GM13976 (cell line): Measurements from ENCODE around the gene HSD3B1.
"Not testable (repeated sequence)": the region's sequence is repeated elsewhere in the genome, so short reads cannot be mapped to it uniquely, and the experiment has no call there.

ENCODE experiments used
- DNase-seq: peaks from one replicate; pipeline ENCODE4 v3.0.0; 2012; ENCODE audit warnings: low spot score
- in situ Hi-C: fragments of 300-500 bp; cut with MboI; formaldehyde crosslinking; loops from one replicate; pipeline ENCODE4 v1.12.0; 2022; ENCODE audit warnings: low sequenced_read_pairs, mixed read lengths, inconsistent platforms; ENCODE audit not compliant: unreplicated experiment
- TF ChIP-seq, protein P1 (sequence below): IDR thresholded peaks from 2 replicates; pipeline ENCODE4 v1.5.1; 2012; ENCODE audit warnings: borderline replicate concordance, mild to moderate bottlenecking; ENCODE audit not compliant: insufficient read depth; ENCODE audit errors: extremely low read depth, missing control alignments, control extremely low read depth

Gene HSD3B1

DNA sequence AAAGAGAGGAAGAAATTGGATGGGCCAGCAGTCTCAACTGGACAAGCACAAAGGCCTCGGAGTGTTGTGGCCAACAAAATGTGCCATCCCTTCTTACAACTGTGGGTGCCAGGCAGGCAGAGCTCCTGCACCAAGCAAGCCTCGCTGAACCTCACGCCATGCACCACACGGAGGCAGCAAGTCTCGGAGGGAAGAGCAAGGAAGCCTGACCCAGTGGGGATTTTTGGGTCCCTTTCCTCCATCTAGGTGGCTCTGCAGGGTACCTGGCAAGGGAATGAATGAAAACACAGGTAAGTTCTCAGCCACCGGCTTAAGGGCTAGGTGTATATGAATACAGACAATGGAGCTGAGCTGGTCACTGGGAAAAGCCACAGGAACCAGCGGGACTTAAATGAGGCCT lies 40.8 kb downstream of the HSD3B1 start:
- TF ChIP-seq, protein P1, sequence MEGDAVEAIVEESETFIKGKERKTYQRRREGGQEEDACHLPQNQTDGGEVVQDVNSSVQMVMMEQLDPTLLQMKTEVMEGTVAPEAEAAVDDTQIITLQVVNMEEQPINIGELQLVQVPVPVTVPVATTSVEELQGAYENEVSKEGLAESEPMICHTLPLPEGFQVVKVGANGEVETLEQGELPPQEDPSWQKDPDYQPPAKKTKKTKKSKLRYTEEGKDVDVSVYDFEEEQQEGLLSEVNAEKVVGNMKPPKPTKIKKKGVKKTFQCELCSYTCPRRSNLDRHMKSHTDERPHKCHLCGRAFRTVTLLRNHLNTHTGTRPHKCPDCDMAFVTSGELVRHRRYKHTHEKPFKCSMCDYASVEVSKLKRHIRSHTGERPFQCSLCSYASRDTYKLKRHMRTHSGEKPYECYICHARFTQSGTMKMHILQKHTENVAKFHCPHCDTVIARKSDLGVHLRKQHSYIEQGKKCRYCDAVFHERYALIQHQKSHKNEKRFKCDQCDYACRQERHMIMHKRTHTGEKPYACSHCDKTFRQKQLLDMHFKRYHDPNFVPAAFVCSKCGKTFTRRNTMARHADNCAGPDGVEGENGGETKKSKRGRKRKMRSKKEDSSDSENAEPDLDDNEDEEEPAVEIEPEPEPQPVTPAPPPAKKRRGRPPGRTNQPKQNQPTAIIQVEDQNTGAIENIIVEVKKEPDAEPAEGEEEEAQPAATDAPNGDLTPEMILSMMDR: no peak
- DNase-seq: no peak
- in situ Hi-C loops: loop anchor here (25.0 kb wide), 1 partner anchor 139 kb away; no protein-coding TSS in a partner anchor

DNA sequence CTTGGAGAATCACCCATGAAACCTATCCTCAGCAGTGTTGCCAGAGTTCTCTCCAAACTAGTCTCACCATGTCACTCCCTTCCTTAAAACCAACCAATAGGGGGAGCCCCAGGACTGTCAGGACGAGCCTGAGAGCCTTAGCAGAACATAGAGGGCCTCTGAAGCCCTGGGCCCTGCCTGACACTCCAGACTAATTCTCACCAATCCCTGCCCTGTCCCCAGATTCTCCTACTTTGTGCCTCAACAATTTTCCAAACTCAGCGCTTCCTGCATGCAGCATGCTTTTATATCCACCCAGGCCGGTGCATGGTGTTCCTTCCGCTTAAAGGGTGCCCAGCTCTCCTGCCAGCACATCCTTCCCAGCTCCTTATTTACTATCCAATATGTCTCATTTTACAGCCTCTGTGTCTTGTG lies 42.7 kb downstream of the HSD3B1 start:
- in situ Hi-C loops: loop anchor here (10.0 to 25.0 kb wide), 2 partner anchors 55 to 138 kb away; no protein-coding TSS in a partner anchor
- TF ChIP-seq, protein P1: peak; percentile 53
- DNase-seq: peak; percentile 20

DNA sequence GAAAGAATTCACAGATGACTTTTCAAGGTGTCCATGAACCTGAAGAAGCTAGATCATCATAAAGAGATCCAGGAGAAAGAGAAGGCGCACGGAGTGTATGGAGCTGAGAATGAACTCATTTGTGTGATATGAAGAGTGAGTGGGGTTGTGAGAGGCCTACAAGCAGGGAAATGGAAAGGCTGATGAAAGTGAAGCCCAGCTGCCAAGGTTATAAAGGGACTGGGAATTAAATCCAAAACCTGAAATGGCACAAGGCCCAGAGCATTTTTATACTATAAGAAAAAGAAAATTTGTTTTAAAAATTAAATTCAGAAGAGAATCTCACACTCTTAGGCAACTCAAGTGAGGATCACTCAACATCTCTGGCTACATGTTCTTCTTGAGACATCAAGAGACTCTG lies 43.4 kb downstream of the HSD3B1 start:
- TF ChIP-seq, protein P1: no peak
- in situ Hi-C loops: loop anchor here (10.0 kb wide), 1 partner anchor 54 kb away; no protein-coding TSS in a partner anchor
- DNase-seq: no peak

DNA sequence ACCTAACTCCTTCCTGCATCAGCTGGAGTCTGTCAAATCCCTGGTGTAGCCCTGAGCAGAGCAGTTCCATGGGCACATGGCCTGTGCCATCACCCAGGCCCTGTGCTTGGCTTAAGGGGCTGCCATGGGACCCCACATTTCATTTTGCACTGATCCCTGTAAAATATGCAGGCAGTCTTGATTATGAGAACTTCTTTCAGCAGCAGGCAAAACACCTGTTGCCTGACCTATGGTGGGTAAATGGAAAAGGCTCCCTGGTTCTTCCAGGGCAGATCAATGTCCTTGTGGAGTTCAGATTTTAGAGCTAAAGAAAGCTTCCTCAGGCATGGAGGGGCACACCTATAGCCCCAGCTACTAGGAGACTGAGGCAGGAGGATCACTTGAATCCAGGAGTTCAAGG lies 44.2 kb downstream of the HSD3B1 start:
- TF ChIP-seq, protein P1: no peak
- in situ Hi-C loops: loop anchor here (10.0 kb wide), 1 partner anchor 54 kb away; no protein-coding TSS in a partner anchor
- DNase-seq: no peak

DNA sequence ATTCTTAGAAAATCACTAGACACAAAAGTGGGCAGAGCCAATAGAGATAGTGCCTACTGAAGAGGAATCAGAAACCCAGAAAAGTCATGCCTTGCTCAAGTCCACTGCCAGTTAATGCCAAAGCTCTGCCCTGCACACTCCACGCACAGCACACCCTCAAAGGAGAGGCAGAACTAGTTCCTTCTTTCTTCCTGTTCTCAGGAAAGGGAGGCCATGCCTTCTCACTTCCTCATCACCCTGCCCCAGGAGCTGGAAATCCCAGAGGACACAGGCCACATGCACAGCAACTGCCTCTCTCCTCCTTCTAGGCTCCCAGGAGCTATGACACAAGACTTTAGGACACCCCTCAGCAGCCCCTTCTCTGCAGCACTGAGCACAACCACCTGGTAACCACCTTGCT lies 45.6 kb downstream of the HSD3B1 start:
- in situ Hi-C loops: loop anchor here (10.0 kb wide), 1 partner anchor 52 kb away; no protein-coding TSS in a partner anchor
- DNase-seq: not testable (repeated sequence)

DNA sequence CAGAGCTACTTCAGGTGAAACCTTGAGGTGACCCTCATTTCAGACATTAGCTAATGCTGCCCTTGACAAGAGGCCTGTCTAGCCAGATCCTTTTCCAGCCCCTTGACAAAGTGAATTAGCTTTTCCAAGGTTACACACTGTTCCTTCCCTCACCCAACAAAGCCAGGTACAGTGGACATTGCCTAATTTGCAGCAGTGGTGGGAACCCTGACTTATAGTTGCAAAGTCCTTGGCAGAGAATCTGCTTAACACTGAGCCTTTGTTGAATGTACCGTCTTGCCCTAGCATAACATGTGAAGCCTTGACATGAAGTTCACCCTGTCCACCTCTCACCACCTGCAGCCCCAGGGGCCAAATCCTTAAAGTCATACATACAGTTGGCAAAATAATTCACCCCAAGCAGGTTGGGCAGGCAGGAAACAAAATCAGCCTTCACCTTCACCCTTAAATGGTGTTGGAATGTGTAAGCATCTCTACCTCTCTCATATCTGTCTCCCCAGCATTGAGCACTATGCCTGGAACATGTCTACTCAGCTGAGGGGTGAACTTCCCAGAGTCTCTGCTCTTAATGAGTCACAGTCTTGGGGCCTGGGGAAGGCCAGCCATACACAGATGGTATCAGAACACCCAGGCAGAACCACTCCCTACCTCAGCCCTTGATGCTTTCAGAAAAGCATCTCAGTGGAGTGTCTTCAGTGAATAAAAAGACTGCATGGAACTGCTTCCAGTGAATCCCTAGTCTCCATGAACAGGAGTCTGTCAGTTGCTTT lies 46.5 kb downstream of the HSD3B1 start:
- not testable (repeated sequence) for DNase-seq
- in situ Hi-C loops: loop anchor here (10.0 kb wide), 1 partner anchor 51 kb away; no protein-coding TSS in a partner anchor

DNA sequence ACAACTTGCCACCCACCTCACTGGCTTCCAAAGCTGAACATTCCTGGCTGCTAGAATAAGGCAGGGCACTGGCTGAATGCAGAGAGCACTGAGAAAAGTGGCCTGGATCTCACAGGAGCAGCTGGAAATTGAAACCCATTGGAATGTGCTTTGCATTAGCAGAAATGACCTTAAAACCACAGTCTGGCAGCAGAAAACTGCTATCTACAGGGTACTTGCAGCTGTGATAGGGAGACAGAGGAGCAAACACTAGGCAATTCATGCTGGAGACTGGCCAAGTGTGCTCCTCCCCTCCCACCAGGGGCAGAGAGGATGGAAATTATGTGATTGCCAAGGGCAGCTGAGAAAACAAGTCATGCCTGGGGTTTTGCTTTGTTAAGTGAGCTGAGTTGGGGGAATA lies 47.2 kb downstream of the HSD3B1 start:
- in situ Hi-C loops: loop anchor here (10.0 kb wide), 1 partner anchor 51 kb away; no protein-coding TSS in a partner anchor
- TF ChIP-seq, protein P1: no peak
- no peak for DNase-seq
